GM12864 (cell line): Measurements from ENCODE around the gene THSD4.

Source experiments
- DNase-seq: peaks from one replicate; pipeline ENCODE4 v3.0.0-alpha.2; 2011; ENCODE audit warnings: low read depth
- H3K4me3 ChIP-seq: 2 replicates; pipeline ENCODE4 v1.5.1; 2011; ENCODE audit warnings: mild to moderate bottlenecking, low read depth, low read length, control low read depth
- CTCF ChIP-seq: IDR thresholded peaks from 2 replicates; pipeline ENCODE4 v1.5.1; 2011; ENCODE audit warnings: low read depth, mild to moderate bottlenecking, moderate library complexity, low read length, control low read depth, inconsistent platforms; ENCODE audit errors: missing control alignments

The THSD4 gene

DNA sequence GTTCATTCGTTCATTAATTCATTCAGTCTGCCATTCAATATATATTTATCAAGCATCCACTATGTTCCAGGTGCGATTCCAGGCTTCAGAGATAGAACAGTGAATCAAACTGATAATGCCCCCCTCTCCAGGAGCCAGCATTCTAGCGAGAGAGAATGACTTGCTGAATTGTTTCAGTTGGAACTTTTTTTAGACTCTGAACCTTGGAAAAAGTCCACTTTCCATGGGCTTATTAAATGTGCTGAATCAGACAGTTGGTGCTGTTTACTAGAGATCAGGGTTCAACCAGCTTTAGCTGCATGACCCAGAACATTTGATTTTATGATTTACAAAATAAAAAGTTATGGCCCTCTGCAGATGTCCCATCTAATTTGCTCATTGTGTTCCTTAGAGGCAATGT lies 213.2 kb downstream of the THSD4 start:
- no peak overlapping the region for H3K4me3 ChIP-seq
- TF ChIP-seq CTCF, result no peak
- DNase-seq, result no peak

GRCh38 chr15:71329041-71329440 lies 213.8 kb downstream of the THSD4 start:
- TF ChIP-seq CTCF, result no peak
- DNase-seq, result no peak
- H3K4me3 ChIP-seq, result no peak overlapping the region

DNA sequence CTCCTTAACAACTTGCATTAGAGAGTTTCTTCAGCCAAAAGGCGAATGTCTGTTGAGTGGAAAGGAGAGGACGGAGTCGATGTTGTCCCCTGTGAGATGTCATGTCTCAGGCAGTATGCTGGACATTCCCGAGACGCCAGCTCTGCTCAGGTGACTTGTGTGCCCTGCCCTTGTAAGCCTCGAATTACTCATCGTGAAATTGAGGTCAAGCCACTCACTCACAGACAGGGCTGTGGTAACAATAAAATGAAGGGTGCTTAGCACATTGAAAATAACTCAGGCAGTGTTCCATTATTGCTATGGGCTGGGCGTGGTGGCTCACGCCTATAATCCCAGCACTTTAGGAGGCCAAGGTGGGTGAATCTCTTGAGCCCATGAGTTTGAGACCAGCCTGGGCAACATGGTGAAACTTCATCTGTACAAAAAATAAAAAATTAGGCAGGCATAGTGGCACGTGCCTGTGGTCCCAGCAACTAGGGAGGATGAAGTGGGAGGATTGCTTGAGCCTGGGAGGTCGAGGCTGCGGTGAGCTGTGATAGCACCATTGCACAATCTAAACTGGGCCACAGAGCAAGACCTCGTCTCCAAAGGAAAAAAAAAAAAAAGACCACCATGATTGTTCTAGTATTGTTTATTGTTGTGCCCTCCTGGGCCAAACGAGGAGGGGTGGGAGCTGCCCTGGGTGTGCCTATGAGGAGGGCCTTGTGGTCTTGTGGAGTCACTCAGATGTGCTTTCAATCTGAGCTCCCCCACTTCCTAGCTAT lies 214.4 kb downstream of the THSD4 start:
- no peak for TF ChIP-seq CTCF
- no peak for DNase-seq
- H3K4me3 ChIP-seq, result no peak overlapping the region

DNA sequence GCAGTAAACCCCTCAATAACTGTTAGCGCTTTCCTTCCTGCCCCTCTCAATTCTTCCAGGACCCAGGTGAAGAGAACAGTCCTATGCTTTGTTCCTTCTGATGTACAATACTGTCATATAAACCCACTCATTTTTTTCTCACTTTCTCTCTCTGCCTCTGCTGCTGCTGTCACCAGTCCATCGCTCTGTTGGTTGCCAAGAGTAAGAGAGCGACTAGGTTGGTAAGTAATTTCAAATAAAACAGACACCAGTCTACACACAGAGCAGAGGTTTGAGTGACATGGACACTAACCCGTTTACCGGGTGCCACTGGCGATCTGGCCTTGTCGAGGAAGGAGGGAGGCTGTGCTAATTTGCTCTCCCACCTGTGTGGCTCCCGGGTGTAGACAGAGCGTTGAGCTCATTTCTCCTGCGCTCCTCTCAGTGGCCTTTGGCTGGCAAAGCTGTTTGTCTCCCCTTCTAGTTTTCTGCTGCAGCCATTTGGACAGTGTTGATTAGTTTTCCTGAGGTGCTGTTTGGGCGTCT lies 215.4 kb downstream of the THSD4 start:
- no peak for DNase-seq
- no peak for TF ChIP-seq CTCF
- no peak overlapping the region for H3K4me3 ChIP-seq

GRCh38 chr15:71331173-71331572 lies 215.9 kb downstream of the THSD4 start:
- no peak for DNase-seq
- H3K4me3 ChIP-seq, result no peak overlapping the region
- TF ChIP-seq CTCF, result no peak

DNA sequence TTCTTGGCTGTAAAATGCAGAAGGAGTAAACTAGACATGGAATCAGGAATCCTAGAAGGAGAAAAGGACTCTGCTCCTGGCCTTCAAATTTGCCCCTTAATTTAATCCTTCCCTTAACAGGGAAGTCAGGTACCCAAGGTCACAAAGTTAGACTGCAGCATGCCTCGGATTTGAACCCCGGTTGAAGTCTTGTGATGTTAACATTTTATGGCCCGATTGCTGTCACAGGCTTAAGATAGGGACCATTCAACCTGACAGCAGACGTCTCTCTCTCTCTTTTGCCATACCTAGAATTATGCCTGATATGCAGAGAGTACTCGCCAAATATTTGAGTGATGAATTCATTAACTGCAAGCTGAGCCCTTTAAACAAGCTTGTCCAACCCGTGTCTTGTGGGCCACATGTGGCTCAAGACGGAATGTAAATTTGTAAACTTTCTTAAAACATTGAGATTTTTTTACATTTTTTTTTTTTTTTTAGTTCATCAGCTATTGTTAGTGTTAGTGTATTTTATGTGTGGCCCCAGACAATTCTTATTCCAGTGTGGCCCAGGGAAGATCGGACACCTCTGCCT lies 217.2 kb downstream of the THSD4 start:
- DNase-seq, result no peak
- no peak for TF ChIP-seq CTCF
- no peak overlapping the region for H3K4me3 ChIP-seq
